GM19025 (cell line): Measurements from ENCODE around the gene AFF2.
A peak's percentile ranks its signal among the peaks of the same experiment; 100 is the strongest.
"Not testable (repeated sequence)": the region's sequence is repeated elsewhere in the genome, so short reads cannot be mapped to it uniquely, and the experiment has no call there.

Experiments used
- ATAC-seq: cut with Tn5 transposase; IDR thresholded peaks from one replicate; pipeline ENCODE4 v1.9.1; 2021; ENCODE audit warnings: mild to moderate bottlenecking, low read depth, moderate library complexity; ENCODE audit not compliant: unreplicated experiment

Gene AFF2

DNA sequence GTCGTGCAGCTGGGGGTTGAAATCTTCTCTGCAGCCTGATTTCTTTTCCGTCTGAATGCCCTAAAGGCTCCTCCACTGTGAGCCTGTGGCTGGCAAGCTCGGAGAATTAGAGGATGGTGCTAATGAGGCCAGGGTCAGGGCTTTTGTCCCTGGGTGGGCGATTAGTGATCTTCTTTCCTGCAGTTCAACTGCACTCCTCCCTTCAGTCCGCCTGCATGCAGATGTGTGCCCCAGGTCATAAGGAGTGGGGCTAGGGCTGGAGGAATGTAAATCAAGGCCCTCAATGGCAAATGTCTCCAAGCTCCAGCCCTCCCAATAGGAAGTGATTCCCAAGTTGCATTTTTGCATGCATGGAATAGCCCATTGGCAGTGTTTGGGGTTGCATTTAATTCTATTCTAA lies 405.0 kb downstream of the AFF2 start:
- no peak for ATAC-seq

DNA sequence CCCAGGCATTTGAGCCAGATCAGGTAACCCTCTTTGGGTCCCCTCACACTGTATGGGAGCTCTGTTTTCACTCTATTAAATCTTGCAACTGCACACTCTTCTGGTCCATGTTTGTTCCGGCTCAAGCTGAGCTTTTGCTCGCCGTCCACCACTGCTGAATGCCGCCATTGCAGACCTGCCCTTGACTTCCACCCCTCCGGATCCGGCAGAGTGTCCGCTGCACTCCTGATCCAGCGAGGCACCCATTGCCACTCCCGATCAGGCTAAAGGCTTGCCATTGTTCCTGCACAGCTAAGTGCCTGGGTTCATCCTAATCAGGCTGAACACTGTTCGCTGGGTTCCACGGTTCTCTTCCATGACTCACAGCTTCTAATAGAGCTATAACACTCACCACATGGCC lies 406.2 kb downstream of the AFF2 start:
- ATAC-seq = not testable (repeated sequence)

DNA sequence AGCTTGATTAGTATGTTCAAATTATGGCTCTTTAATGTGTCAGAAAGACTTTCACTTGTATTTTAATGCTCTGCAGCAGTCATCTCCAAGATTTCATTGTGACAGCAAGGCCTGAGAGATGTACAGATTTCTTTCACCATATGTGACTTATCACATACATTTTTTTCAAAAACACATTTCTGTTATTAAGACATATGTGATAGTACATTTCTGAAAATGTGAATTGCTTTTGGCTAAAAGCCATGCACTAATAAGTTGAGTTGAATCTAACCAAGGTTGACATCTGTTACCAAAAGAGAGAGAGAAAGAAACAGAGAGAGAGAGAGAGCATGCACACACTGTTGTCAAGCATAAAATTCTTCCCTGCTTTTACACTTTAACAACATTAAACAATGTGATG lies 409.3 kb downstream of the AFF2 start:
- ATAC-seq = no peak

DNA sequence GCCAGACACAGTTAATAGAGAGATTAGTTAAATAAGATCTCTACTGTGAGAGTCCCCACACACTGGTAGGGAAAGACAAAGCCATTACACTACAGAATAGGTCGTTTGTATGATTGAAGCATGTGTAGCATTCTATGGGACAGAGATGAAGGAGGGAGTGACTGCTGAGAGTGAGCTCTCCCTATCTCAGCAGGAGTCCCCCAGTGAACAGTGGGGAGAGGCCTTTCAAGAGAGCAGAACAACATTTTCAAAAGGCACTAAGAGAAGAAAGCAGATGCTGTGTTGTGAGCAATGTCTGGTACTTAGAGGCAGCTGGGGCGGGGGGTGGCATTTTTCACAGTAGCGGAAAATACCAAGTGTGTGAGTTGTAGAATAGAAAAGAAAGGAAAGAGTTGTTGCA lies 413.6 kb downstream of the AFF2 start:
- ATAC-seq = no peak

DNA sequence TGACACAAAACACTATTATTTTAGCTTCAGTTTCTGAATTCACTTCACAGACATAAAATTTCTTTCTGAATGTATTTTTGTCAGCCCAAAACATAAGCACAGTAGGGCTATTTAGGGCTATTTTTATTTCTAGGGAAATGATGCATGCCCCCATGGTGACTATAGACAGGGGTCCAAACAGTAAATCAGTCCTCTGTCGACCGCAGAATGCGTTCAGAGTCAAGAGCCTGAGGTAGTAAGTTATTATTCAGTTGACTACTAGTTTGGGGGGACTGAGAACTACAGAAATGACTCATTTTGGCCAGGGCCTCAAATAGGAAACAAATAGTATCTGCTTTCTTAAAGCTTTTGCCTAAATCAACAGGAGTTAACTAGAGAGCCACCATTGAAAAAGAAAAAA lies 414.4 kb downstream of the AFF2 start:
- ATAC-seq = peak; percentile 78

DNA sequence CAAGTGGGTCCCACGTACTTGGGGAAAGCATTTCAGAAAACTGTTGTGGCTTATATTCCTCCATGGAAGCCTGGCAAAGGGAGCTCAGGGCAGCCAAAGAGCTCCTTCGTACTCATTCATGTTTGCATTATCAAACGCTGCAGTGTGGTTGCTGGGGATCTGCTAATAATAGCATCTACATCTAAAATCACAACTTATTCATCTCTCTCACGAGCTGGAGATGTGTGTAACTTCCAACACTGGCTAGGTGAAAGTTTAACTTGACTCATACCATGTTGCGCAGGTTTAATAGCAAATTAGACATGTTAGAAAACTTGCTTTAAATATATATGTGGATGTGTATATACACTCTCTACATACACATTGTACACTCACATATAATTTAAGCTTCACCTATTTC lies 415.1 kb downstream of the AFF2 start:
- peak; percentile 23 for ATAC-seq

DNA sequence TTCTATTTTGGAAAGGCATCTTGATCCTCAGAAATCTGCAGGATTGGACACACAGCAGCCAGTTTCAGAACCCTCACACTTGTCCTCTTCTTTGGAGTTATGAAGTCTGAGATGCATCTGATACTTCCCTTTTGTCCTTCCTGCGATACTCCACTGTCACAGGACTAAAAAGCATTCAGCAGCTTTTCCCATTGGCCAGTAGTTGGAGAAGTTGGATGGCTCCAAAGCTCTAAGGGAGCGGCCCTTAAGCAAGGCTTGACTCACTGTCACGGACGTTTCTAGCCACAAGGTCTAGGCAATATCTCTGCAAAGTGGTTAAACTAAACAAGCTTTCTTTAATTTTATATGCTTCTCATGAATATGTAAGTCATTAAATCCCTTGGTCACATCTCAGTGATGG lies 417.0 kb downstream of the AFF2 start:
- ATAC-seq = no peak

DNA sequence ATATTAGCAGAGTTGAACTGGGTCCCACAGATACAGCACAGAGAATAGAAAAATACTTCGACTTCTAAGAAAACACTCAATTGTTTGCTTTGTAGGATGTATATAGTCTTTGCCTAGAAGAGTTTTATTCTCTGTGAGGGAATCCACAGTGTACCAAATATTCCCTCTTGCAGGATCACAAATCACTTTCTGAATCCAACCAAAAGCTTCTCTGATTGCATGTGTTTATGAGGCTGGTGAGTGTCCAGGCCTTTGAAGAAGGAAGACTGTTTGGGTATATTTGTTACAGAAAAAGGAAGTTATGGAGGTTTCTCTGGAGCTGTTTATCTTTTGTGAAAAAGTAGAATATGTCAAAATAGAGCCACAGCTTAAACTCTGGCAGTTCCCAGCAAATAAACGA lies 423.2 kb downstream of the AFF2 start:
- ATAC-seq = no peak

DNA sequence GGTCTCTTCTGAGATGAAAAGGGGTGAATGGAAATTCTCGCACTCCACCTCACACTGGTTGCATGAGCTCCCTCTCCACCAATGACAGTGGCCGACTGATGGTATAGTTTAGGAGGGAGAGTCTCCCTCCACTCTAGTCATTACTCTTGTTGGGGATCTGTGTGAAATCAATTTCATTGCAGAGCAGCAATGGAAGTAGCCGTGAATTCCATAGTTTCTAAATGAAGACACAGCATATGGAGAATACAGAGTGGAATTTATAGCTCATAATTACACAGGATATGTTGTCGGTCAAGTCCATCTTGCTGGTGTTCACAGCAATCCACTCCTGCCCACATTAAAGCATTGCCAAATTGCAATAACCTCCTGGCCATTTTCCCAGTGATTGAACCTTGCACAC lies 426.0 kb downstream of the AFF2 start:
- ATAC-seq = no peak

DNA sequence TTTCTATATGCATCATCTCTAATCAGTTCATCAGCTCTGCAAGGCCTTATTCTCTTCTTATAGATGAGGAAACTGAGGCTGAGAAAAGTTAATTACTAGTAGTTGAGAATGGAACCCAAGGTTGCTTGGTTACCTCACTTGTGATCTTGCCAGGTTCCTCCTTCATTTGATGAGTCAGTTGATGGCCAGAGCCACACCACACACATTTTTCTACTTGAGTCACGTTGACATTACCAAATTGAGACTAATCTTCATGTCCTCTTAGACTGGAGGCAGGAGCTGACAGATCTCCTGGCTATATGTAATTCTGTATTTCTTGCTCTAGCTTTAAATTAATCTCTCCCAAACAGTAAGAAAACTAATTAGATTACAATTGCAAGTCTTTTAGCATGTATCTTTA lies 428.4 kb downstream of the AFF2 start:
- no peak for ATAC-seq

DNA sequence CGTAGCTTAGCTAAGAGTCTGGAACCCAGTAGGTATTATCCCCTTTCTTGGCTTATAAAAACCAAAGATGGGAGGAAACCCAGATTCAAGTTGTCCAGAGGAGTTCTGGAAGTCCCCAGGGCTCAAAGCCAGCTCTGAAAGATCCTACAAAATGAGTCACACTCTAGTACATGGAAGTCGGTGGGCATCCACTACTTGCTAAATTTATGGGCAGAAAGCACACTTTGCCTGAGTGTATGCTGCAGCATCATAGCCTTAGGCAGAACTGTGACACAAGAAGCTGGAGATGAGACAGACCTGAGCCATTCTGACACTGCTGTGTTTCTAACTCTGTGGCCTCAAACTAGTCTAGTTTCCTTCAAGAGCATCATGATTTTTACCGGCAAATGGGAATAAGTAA lies 429.3 kb downstream of the AFF2 start:
- ATAC-seq = no peak

DNA sequence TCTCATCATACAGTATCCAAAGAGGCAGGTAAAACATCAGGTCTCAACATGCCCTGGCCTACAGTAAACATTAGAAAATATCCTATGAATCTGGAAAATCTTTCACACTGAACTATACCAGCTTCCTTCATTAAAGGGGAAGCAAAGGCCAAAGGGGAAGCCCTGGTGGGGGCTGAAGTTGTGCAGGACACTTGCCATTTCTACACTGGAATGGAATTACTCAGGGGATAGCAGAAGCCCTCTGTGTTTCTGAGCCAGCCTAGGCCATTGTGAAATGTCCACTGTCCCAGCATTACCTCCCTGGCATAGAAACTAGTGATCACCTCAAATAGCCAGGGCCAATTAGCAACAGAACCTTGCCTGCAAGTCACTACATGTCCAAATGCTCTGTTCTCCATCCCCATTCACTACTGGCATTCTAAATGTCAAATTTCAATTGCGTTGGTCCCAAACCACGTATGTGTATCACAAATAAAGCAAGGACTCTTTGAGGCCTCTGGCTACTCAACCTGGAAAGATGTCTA lies 429.9 kb downstream of the AFF2 start:
- ATAC-seq = no peak

DNA sequence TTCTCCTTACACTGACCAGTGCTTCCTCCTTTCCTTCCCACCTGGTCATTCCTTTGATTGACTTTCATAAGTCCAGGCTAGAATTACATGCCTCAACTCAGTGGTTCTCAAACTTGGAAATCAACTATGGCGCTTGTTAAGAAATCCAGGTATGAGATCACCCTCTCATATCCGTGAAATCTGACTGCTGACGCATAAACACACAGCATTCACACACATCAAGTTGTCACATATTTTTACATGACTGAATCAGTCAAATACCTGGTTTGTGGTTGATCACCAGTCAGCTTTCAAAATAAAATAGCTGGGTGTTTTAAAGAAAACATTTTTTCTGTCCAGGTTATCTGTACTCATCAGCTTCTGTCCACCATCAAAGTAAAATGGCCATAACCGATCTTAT lies 433.5 kb downstream of the AFF2 start:
- no peak for ATAC-seq

DNA sequence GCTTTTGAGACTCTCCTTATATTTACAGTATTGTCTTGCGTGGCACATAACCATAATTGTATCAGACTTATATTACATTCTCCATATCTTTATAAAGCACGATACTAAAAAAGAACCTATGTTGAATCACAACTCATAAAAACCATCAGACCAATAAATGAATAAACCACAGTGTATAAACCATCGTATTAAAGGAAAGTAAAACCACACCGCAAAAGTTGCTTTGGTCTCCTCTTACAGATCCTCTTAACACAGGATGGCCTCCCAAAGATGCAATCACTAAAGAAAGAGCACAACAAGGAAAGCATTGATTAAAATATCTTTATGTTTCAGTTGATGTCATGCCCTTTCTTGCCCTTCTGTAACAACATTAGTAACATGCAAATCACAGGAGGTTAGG lies 437.9 kb downstream of the AFF2 start:
- no peak for ATAC-seq

DNA sequence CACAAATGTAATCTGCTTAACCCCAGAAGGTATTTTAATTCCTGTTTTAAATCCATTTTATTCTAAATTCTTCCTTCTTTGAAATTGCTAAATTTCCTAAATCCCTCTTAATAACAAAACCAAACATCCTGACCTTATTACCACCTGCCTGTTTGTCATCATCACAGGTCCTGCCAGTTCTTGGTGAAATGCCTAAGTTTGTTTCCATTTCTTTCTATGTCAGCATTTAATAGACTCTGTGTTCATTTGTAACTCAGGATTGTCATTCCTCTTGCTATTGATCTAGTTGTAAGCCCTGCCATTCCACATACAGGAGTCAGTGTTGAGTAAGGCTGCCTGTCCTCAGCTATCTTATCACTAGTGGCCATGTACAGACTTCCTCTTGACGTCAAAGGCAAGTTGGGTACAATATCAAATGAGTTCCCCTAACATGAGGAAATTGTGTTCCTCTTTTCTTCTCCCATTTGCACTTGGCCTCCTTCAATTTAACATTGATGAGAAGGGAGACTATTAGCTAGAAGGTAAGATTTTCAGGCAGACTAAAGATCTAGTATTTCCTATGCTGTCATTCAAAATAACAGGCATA lies 440.1 kb downstream of the AFF2 start:
- ATAC-seq = no peak

DNA sequence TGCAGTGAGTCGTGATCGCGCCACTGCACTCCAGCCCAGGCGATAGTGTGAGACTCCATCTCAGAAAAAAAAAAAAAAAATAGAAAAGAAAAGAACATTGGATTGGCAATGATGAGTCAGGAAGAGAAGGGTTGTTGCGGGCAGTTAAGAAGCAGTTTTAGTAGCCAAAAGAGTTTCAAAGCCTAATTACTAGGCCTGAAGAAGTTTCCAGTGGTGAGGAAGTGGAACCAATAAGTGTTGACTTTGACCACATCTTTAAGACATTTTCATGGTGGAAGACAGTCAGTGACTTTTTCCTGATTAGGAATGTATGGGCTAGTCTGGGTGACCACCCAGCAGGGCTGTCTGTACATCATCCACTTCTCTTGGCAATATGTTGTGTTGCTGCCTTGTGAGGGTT lies 442.3 kb downstream of the AFF2 start:
- ATAC-seq = no peak

DNA sequence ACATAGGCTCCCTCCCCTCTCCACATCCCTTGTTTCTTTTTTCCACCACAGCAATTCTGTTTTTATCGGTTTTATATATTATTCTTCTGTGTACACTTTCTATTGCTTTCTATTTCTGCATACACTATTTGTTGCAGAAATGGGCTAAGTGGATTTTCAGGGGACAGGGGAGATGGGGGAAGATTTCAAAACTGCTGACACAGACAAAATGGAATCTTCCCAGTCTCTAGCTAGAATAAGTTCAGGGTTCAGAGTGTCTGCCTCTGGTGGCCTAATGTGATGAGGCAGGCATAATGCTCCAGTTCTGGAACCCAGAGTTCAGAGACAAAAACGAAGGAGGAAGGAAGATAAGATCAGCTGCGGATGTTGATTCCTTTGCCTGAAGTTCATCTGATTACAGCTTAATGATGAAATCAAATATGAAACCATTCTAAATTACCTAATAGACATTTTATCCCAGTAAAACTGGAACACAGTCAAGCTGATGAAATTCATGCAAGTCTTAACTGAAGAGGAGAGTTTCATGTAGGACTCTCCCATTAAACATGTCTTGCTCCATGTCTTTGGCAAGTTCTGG lies 447.1 kb downstream of the AFF2 start:
- ATAC-seq = no peak

DNA sequence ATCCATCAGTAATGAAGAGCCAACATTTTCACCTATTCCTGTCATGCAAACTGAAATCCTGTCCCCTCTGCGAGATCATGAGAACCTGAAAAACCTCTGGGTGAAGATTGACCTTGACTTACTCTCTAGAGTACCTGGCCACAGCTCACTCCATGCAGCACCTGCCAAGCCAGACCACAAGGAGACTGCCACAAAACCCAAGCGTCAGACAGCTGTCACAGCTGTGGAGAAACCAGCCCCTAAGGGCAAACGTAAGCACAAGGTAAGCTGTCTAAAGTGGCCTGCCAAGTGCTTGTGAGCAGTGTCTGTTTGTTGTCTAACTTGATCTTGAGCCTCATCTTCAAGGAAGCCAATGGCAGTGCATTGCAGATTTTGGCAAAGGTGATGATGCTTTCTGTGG lies 455.9 kb downstream of the AFF2 start:
- no peak for ATAC-seq

DNA sequence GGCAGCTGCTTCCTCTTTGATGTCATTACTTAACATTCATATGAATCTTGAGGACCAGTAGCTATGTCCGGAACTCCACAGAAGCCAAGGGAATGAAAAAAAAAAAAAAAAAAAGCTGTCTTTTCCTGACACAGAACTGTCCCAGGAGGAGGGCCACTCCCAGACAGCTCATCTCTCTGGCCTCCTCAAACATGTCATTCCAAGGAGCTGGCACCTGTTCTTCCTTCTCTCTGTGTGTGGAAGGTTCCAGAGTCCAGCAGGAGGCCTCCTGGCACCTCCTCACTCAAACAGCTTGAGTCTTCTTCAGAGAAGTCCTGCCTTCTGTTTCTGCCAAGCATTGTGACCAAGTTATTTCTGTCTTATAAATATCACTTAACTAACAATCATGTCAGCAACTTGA lies 458.5 kb downstream of the AFF2 start:
- ATAC-seq = no peak

DNA sequence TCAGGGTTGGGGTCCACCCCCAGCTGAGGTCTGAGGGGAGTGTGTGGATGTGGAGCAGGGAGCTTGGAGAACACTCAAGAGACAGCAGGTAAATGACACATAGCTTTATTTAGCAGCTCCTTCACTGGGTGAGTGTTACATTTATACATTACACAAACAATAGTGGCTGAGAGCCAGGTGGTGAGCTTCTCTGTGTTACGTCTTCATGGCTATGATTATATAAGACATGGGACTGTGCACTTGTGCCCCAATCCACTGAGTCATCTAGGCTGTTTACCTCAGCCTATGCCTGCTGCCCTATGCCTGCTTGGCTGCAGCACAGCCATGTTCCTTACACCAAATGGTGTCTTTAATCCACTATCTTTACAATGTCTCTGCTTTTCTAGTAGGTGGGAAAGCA lies 459.6 kb downstream of the AFF2 start:
- ATAC-seq = no peak

DNA sequence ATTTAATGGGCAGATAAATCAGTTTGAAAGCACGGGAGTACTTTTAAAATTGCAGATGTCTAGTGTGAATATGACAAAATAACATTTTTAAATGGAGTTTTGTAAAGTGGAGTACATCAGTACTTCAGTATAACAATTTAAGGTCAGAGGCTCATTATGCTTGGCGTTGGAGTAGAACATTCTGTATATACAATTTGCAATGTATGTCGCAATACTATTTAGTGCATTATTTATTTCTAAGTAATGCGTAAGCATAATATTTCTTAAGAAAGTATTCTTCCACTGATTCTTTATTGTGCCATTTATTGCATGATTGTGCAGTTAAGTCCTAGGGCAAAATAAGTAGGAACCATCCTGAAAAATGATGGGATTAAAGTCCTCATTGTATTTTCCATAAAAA lies 461.6 kb downstream of the AFF2 start:
- ATAC-seq = no peak

DNA sequence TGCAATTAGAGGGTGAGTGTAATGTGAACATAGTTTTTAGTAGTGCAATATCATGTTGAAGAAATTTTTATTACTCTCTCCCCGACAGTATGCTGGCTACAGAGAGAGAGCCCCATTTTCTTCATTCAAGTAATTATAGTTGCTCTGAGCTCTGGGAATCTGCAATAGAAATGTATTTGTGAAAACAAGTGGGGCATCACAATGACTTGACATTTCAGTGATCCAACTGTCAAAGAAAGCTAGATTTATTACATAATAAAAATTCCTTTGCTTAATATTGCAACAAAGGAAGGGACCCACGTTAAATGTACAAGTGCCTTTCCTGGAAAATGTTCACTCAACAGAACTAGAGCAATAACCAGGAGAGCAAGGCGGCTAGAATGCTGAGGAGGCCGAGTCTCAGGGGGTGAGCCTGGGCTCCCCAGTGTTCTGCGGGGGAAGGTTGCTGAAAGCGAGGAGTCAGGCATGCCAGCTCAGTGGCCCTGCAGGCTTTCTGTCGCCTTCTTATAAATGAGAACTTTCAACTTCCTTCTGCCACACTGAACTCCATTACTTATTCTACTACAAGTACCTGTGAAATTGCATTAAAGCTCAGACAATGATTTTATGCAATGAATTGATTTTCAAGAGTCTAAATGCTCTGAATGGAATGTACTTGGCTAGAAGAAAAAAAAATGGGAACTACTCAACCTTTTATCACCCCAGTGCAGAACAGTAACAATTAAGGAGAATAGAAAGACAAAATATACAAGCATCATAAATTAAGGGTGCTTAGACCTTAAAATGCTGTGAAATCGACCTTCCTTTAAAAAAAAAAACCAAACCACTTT lies 476.4 kb downstream of the AFF2 start:
- ATAC-seq = no peak
